ENCODE measurements around the gene LPCAT2. TPM values are rescaled to one million over a fixed set of nuclear protein-coding genes. Genes with fewer than 3 reads are reported as not detected.

Gene LPCAT2
- total and polyA plus RNA-seq, 2 of the 13 experiments (the other 11 are each of a cell fraction or from before 2014, with no cell fraction given) = 9.9 to 17.6 TPM

DNA sequence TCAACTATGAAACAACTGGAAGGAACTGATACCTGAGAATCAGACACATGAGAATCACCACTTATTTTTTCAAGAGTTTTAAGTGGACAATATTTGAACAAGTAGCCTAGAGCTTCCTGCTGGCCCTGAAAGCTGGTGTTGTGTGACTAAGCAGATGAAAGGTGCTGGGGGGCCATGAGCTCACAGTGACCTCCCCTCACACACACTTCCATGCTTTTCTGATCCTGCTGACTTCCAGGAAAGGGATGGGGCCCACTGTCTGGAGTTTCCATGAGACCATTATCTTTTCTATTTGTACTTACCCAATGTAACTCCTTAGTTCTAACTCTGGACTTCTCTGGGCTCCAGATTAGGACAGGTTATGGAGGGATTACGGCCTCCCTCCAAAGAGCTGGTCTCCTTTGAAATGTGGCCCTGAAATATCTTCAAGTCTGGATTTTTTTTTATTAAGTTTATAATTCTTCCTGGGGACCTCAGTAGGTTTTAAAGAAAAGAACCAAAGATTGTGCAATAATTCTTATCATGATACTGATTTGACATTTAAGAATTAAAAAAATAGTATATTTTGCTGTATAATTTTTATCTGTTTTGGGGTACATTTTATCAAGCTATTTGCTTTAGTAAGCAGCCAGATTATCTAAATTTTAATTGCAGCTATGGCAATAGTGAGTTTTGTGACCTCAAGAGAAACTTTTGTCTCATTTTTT is 62.5 kb downstream of the LPCAT2 start (continued):
- TF ChIP-seq, protein P1, sequence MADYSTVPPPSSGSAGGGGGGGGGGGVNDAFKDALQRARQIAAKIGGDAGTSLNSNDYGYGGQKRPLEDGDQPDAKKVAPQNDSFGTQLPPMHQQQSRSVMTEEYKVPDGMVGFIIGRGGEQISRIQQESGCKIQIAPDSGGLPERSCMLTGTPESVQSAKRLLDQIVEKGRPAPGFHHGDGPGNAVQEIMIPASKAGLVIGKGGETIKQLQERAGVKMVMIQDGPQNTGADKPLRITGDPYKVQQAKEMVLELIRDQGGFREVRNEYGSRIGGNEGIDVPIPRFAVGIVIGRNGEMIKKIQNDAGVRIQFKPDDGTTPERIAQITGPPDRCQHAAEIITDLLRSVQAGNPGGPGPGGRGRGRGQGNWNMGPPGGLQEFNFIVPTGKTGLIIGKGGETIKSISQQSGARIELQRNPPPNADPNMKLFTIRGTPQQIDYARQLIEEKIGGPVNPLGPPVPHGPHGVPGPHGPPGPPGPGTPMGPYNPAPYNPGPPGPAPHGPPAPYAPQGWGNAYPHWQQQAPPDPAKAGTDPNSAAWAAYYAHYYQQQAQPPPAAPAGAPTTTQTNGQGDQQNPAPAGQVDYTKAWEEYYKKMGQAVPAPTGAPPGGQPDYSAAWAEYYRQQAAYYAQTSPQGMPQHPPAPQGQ (CRISPR knock-in tag; IDR thresholded peaks at IDR 0.05; ENCODE audit: borderline replicate concordance) = no peak
- TF ChIP-seq GLI4 (CRISPR knock-in tag; IDR thresholded peaks at IDR 0.05; ENCODE audit: borderline replicate concordance) (no peak), GTF2F1 (IDR thresholded peaks at IDR 0.05; ENCODE audit: low read length) (no peak), NFYC (CRISPR knock-in tag; IDR thresholded peaks at IDR 0.05) (no peak), SRY (CRISPR knock-in tag; IDR thresholded peaks at IDR 0.05) (no peak), ZBTB7A (CRISPR knock-in tag; IDR thresholded peaks at IDR 0.05) (no peak), CENPT (CRISPR knock-in tag; IDR thresholded peaks at IDR 0.05; ENCODE audit: low read depth) (no peak), TEAD2 (CRISPR knock-in tag; IDR thresholded peaks at IDR 0.05) (no peak), GABPA (IDR thresholded peaks at IDR 0.05; ENCODE audit: low read depth, low read length) (no peak), GABPA (CRISPR knock-in tag; IDR thresholded peaks at IDR 0.05; ENCODE audit: low read depth) (peak; percentile 51; the same call in 1 of the 2 replicates), ZNF761 (CRISPR knock-in tag; conservative IDR thresholded peaks at IDR 0.05) (no peak), SALL2 (CRISPR knock-in tag; IDR thresholded peaks at IDR 0.05) (no peak), ZFYVE20 (CRISPR knock-in tag; IDR thresholded peaks at IDR 0.05; ENCODE audit: borderline replicate concordance, low read depth) (no peak), CREB1 (IDR thresholded peaks at IDR 0.05) (no peak), CREB1 (CRISPR knock-in tag; IDR thresholded peaks at IDR 0.05) (no peak), NFKB2 (CRISPR knock-in tag; IDR thresholded peaks at IDR 0.05; ENCODE audit: borderline replicate concordance) (no peak), ZNF282 (IDR thresholded peaks at IDR 0.05; ENCODE audit: partially characterized antibody) (no peak), GATAD2A (CRISPR knock-in tag; IDR thresholded peaks at IDR 0.05) (peak; percentile 89), GFI1 (CRISPR knock-in tag; IDR thresholded peaks at IDR 0.05; ENCODE audit: borderline replicate concordance) (0 out of 2 replicates have a peak, but pooled peaks have one; percentile 28), ZNF382 (CRISPR knock-in tag; IDR thresholded peaks at IDR 0.05; ENCODE audit: borderline replicate concordance) (no peak)
- TF ChIP-seq, protein P2, sequence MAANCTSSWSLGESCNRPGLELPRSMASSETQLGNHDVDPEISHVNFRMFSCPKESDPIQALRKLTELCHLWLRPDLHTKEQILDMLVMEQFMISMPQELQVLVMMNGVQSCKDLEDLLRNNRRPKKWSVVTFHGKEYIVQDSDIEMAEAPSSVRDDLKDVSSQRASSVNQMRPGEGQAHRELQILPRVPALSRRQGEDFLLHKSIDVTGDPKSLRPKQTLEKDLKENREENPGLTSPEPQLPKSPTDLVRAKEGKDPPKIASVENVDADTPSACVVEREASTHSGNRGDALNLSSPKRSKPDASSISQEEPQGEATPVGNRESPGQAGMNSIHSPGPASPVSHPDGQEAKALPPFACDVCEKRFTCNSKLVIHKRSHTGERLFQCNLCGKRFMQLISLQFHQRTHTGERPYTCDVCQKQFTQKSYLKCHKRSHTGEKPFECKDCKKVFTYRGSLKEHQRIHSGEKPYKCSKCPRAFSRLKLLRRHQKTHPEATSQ (CRISPR knock-in tag; IDR thresholded peaks at IDR 0.05; ENCODE audit: borderline replicate concordance) = no peak
- TF ChIP-seq, protein P3, sequence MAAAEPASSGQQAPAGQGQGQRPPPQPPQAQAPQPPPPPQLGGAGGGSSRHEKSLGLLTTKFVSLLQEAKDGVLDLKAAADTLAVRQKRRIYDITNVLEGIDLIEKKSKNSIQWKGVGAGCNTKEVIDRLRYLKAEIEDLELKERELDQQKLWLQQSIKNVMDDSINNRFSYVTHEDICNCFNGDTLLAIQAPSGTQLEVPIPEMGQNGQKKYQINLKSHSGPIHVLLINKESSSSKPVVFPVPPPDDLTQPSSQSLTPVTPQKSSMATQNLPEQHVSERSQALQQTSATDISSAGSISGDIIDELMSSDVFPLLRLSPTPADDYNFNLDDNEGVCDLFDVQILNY (CRISPR knock-in tag; conservative IDR thresholded peaks at IDR 0.05) = no peak
- TF ChIP-seq, protein P4, sequence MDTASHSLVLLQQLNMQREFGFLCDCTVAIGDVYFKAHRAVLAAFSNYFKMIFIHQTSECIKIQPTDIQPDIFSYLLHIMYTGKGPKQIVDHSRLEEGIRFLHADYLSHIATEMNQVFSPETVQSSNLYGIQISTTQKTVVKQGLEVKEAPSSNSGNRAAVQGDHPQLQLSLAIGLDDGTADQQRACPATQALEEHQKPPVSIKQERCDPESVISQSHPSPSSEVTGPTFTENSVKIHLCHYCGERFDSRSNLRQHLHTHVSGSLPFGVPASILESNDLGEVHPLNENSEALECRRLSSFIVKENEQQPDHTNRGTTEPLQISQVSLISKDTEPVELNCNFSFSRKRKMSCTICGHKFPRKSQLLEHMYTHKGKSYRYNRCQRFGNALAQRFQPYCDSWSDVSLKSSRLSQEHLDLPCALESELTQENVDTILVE (CRISPR knock-in tag; IDR thresholded peaks at IDR 0.05) = 0 out of 2 replicates have a peak, but pooled peaks have one; percentile 59
- TF ChIP-seq, protein P5, sequence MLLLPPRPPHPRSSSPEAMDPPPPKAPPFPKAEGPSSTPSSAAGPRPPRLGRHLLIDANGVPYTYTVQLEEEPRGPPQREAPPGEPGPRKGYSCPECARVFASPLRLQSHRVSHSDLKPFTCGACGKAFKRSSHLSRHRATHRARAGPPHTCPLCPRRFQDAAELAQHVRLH (CRISPR knock-in tag; IDR thresholded peaks at IDR 0.05; ENCODE audit: borderline replicate concordance, low read depth) = peak; percentile 36; the same call in 1 of the 2 replicates
- TF ChIP-seq, protein P6, sequence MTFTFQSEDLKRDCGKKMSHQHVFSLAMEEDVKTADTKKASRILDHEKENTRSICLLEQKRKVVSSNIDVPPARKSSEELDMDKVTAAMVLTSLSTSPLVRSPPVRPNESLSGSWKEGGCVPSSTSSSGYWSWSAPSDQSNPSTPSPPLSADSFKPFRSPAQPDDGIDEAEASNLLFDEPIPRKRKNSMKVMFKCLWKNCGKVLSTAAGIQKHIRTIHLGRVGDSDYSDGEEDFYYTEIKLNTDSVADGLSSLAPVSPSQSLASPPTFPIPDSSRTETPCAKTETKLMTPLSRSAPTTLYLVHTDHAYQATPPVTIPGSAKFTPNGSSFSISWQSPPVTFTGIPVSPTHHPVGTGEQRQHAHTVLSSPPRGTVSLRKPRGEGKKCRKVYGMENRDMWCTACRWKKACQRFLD (CRISPR knock-in tag; IDR thresholded peaks at IDR 0.05; ENCODE audit: borderline replicate concordance) = no peak

Data from HepG2 (cell line).